GM12878 (cell line): Measurements from ENCODE around the gene CA9. TPM values are rescaled to one million over a fixed set of nuclear protein-coding genes. Genes with fewer than 3 reads are reported as not detected.

Source experiments
- BCL11A ChIP-seq: IDR thresholded peaks from 2 replicates; pipeline ENCODE4 v1.6.1; 2011; ENCODE audit warnings: low read depth, low read length
- CEBPZ ChIP-seq: fragments of 150-350 bp; IDR thresholded peaks from 2 replicates; pipeline ENCODE4 v1.6.1; 2016; ENCODE audit warnings: low read depth, low read length
- CHD2 ChIP-seq: IDR thresholded peaks from 2 replicates; pipeline ENCODE4 v1.6.1; 2011; ENCODE audit warnings: low read depth, low read length, improper control_type of control experiment, borderline replicate concordance
- CREM ChIP-seq: IDR thresholded peaks from 2 replicates; pipeline ENCODE4 v1.6.1; 2014; ENCODE audit warnings: antibody characterized with exemption, low read depth
- EGR1 ChIP-seq, 2 experiments: IDR thresholded peaks; 1 replicate in 1 of 2; 2 replicates in 1 of 2; pipeline ENCODE4 v1.6.1; 2011 to 2012; ENCODE audit warnings: low read depth in 2 of 2, low read length in 2 of 2, borderline replicate concordance in 1 of 2, mild to moderate bottlenecking in 1 of 2, moderate library complexity in 1 of 2
- FOXM1 ChIP-seq: IDR thresholded peaks from 2 replicates; pipeline ENCODE4 v1.6.1; 2012; ENCODE audit warnings: low read depth, mild to moderate bottlenecking, inconsistent platforms, low read length, moderate library complexity
- HDAC6 ChIP-seq: fragments of 200-600 bp; sonication (generic); IDR thresholded peaks from one replicate; pipeline ENCODE4 v1.8.0; 2017; ENCODE audit warnings: antibody characterized with exemption; ENCODE audit not compliant: unreplicated experiment
- IKZF2 ChIP-seq, 2 experiments: fragments of 450-650 bp; IDR thresholded peaks; 2 replicates each; pipeline ENCODE4 v1.6.1; 2017; ENCODE audit warnings: mild to moderate bottlenecking in 2 of 2, moderate library complexity in 2 of 2
- KAT2A ChIP-seq: conservative IDR thresholded peaks from 2 replicates; pipeline ENCODE4 v1.6.1; 2011; ENCODE audit warnings: low read depth, low read length; ENCODE audit not compliant: control insufficient read depth
- MTA3 ChIP-seq: IDR thresholded peaks from 2 replicates; pipeline ENCODE4 v1.6.1; 2012; ENCODE audit warnings: low read length, inconsistent platforms, borderline replicate concordance
- MYC ChIP-seq: IDR thresholded peaks from 2 replicates; pipeline ENCODE4 v1.6.1; 2011; ENCODE audit warnings: mild to moderate bottlenecking, low read length, moderate library complexity, inconsistent platforms; ENCODE audit not compliant: insufficient read depth, insufficient replicate concordance, insufficient read length, severe bottlenecking
- PAX5 ChIP-seq: IDR thresholded peaks from 2 replicates; pipeline ENCODE4 v1.6.1; 2011; ENCODE audit warnings: low read depth, low read length, borderline replicate concordance
- RBBP5 ChIP-seq: fragments of 200-600 bp; sonication (generic); conservative IDR thresholded peaks from 2 replicates; pipeline ENCODE4 v1.6.1; 2016
- SIN3A ChIP-seq: IDR thresholded peaks from 2 replicates; pipeline ENCODE4 v1.6.1; 2012; ENCODE audit warnings: low read depth, low read length, improper control_type of control experiment
- SIX5 ChIP-seq: IDR thresholded peaks from 2 replicates; pipeline ENCODE4 v1.6.1; 2011; ENCODE audit warnings: mild to moderate bottlenecking, low read depth, low read length, moderate library complexity; ENCODE audit not compliant: severe bottlenecking
- SREBF1 ChIP-seq: IDR thresholded peaks from 2 replicates; pipeline ENCODE4 v1.6.1; 2012; ENCODE audit warnings: mild to moderate bottlenecking, low read length
- STAT1 ChIP-seq: fragments of 450-650 bp; conservative IDR thresholded peaks from 2 replicates; pipeline ENCODE4 v1.6.1; 2014; ENCODE audit warnings: antibody characterized with exemption, mild to moderate bottlenecking
- TARDBP ChIP-seq: IDR thresholded peaks from 2 replicates; pipeline ENCODE4 v1.6.1; 2016; ENCODE audit warnings: borderline replicate concordance
- YBX1 ChIP-seq: fragments of 450-650 bp; IDR thresholded peaks from 2 replicates; pipeline ENCODE4 v1.6.1; 2016; ENCODE audit warnings: antibody characterized with exemption
- ZBED1 ChIP-seq: IDR thresholded peaks from 2 replicates; pipeline ENCODE4 v1.6.1; 2016; ENCODE audit warnings: borderline replicate concordance
- polyA plus RNA-seq, 11 experiments: library from polyadenylated mRNA; depleted of rRNA in 4 of 11; unstranded in 6 of 11; stranded (reverse) in 5 of 11; fragments of >200 nt; fragmentation: Nextera tagmentation in 4 of 11; fragmentation: Illumina TruSeq in 1 of 11; extraction: Ambion mirVana in 4 of 11; extraction: Trizol in 1 of 11; gene quantifications; 1 replicate in 1 of 11; 2 replicates in 10 of 11; pipeline versions ENCODE4 v1.2.1 to v1.2.3, GENCODE V29; 2011 to 2016; ENCODE audit warnings: inconsistent platforms in 2 of 11, missing spikeins in 2 of 11, low read depth in 1 of 11
- total RNA-seq, 4 experiments: library from RNA; depleted of rRNA in 3 of 4; stranded (reverse); fragments of >200 nt in 3 of 4; fragmentation: Illumina TruSeq in 1 of 4; extraction: Trizol in 1 of 4; gene quantifications; 2 replicates each; pipeline versions ENCODE4 v1.2.1 to v1.2.3, GENCODE V29; 2013 to 2021
- TF ChIP-seq, protein P1 (sequence below): fragments of 450-650 bp; IDR thresholded peaks from 2 replicates; pipeline ENCODE4 v1.6.1; 2017; ENCODE audit warnings: mild to moderate bottlenecking
- TF ChIP-seq, protein P2 (sequence below): fragments of 450-650 bp; IDR thresholded peaks from 2 replicates; pipeline ENCODE4 v1.6.1; 2017; ENCODE audit warnings: antibody characterized with exemption, mild to moderate bottlenecking, moderate library complexity

Gene CA9
- total and polyA plus RNA-seq, 10 of the 15 experiments (the other 5 are each of a cell fraction or from before 2014, with no cell fraction given) = 0.53 to 6.6 (median 1.2) TPM

DNA sequence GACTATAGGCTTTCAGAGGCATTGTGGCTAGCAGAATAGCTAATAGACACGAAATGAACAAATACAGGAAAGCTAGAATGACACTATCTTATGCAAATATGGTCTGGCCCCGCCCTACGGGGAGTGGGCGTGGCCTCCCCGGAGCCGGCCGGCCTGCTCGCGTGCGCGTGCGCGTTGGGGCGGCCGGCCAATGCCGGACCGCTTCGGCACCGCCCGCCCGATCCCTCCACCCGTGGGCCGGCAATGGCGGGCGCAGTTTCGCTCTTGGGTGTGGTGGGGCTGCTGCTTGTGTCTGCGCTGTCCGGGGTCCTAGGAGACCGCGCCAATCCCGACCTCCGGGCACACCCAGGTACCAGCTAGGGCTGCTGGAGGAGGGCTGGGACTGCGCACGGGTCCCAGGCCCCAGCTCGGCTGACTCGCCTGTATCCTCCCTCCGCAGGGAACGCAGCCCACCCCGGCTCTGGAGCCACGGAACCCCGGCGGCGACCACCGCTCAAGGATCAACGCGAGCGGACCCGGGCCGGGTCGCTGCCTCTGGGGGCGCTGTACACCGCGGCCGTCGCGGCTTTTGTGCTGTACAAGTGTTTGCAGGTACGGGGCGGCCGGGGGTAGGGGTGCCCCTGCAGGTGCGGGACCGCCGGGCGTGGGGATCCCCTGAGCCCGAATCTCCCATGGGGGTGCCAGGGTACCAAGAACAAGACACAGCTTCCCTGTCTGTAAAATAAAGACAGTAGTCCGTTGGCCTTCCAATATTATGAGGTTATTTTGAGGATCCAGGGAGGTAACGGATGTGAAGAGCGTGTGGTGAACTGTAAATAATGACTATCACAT, 15.4 kb upstream of the CA9 start, which contains the start of gene CCDC107 (continued):
- TF ChIP-seq STAT1 (no peak), IKZF2 (IDR thresholded peaks at IDR 0.05) (peak in 1 of 2 experiments; percentile 17; a peak in 1 of 4 replicates), FOXM1 (no peak), SIN3A (no peak; the same call in 1 of the 2 replicates), RBBP5 (no peak), TARDBP (no peak), ZBED1 (no peak), CREM (no peak), CHD2 (no peak), SIX5 (no peak), SREBF1 (no peak), MYC (no peak), MTA3 (no peak), PAX5 (no peak; the same call in 1 of the 2 replicates), BCL11A (no peak), CEBPZ (no peak), KAT2A (no peak), EGR1 (IDR thresholded peaks at IDR 0.05; ENCODE audit: borderline replicate concordance in 1 of 2, low read depth in 2 of 2, low read length in 2 of 2) (no peak), YBX1 (no peak), HDAC6 (no peak)
- TF ChIP-seq, protein P1, sequence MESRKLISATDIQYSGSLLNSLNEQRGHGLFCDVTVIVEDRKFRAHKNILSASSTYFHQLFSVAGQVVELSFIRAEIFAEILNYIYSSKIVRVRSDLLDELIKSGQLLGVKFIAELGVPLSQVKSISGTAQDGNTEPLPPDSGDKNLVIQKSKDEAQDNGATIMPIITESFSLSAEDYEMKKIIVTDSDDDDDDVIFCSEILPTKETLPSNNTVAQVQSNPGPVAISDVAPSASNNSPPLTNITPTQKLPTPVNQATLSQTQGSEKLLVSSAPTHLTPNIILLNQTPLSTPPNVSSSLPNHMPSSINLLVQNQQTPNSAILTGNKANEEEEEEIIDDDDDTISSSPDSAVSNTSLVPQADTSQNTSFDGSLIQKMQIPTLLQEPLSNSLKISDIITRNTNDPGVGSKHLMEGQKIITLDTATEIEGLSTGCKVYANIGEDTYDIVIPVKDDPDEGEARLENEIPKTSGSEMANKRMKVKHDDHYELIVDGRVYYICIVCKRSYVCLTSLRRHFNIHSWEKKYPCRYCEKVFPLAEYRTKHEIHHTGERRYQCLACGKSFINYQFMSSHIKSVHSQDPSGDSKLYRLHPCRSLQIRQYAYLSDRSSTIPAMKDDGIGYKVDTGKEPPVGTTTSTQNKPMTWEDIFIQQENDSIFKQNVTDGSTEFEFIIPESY = no peak
- TF ChIP-seq, protein P2, sequence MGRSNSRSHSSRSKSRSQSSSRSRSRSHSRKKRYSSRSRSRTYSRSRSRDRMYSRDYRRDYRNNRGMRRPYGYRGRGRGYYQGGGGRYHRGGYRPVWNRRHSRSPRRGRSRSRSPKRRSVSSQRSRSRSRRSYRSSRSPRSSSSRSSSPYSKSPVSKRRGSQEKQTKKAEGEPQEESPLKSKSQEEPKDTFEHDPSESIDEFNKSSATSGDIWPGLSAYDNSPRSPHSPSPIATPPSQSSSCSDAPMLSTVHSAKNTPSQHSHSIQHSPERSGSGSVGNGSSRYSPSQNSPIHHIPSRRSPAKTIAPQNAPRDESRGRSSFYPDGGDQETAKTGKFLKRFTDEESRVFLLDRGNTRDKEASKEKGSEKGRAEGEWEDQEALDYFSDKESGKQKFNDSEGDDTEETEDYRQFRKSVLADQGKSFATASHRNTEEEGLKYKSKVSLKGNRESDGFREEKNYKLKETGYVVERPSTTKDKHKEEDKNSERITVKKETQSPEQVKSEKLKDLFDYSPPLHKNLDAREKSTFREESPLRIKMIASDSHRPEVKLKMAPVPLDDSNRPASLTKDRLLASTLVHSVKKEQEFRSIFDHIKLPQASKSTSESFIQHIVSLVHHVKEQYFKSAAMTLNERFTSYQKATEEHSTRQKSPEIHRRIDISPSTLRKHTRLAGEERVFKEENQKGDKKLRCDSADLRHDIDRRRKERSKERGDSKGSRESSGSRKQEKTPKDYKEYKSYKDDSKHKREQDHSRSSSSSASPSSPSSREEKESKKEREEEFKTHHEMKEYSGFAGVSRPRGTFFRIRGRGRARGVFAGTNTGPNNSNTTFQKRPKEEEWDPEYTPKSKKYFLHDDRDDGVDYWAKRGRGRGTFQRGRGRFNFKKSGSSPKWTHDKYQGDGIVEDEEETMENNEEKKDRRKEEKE = no peak
